ENCODE measurements around the gene PALM.

Gene PALM

DNA sequence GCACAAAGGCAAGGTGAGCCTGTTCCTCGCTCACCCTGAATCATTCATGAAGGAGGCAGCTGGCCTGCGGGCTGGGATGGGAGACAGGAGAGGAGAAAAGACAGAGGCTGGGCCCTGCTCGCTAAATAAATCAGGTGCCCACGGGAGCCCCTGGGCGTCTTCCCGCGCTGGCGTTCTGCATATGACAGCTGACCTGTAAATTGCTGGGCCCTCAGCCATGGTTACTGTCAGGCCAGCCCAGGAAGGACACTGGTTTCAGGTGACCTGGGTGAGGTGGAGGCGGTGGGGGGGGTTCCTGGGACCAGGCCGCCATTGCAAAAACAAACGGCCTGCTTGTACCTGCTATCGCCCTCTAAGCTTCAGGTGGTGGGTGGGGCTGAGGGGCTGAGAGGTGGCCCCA is 85.1 kb downstream of the PALM start:
- H3K4me1 ChIP-seq (ENCODE audit: low read length): peaks cover under 1% of the 10 kb centered on the region; the same call in 1 of the 2 replicates

DNA sequence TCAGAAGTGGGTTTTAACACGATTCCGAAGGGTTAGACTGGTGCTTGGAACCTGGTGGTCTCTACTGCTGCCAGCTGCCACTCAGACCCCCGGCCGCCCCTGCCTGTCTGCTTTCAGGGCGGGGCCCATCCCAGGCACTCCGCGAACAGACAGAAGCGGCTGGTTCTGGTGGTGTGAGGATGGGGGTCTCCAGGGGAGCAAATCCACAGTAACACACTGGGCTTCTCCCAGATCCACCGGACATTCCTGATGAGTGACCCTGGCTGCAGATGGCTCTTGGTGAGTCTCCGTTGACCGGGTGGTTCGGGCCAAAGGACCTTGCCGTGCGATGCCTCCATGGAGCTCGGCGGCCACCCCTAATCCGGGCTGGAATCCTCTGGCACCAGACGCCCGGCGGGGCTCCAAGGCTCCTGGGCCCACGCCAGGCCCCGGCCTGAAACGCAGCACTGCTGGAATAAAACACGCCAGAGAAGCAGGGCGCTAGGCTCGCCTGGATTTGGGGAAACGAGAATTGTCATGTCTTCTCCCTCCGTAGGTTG is 86.4 kb downstream of the PALM start:
- H3K4me1 ChIP-seq (ENCODE audit: low read length): peaks cover 9% of the 10 kb centered on the region
- no peaks in the 10 kb centered on the region for H3F3A ChIP-seq (ENCODE audit: insufficient read depth, low read length)
- H3K79me2 ChIP-seq (ENCODE audit: low read length): peaks cover 26% of the 10 kb centered on the region
- peaks cover 3% of the 10 kb centered on the region; the same call in 1 of the 2 replicates for H3K27me3 ChIP-seq (replicated peaks; ENCODE audit: insufficient read depth, low read length)
- H2AFZ ChIP-seq (ENCODE audit: low read length): no peak overlapping the region
- H3K9me2 ChIP-seq (replicated peaks; ENCODE audit: insufficient read depth, low read length): no peaks in the 10 kb centered on the region
- no peak for DNase-seq
- H3K27ac ChIP-seq (ENCODE audit: low read length): no peak overlapping the region
- TF ChIP-seq EZH2phosphoT487 (IDR thresholded peaks at IDR 0.05; ENCODE audit: low read length) (no peak), EZH2 (optimal IDR thresholded peaks at IDR 0.05; ENCODE audit: low read depth, low read length) (no peak), CTCF (IDR thresholded peaks at IDR 0.05; ENCODE audit: low read length) (no peak)
- H3K36me3 ChIP-seq (replicated peaks; ENCODE audit: insufficient read depth, low read length): peaks cover 8% of the 10 kb centered on the region
- no peaks in the 10 kb centered on the region for H3K9me3 ChIP-seq (replicated peaks; ENCODE audit: insufficient read depth, low read length)
- no peak overlapping the region for H3K4me3 ChIP-seq (ENCODE audit: low read length)
- H4K20me1 ChIP-seq (ENCODE audit: insufficient read depth, low read length): peaks cover 22% of the 10 kb centered on the region
- H3K9ac ChIP-seq (ENCODE audit: low read length): no peak overlapping the region
- H3K4me2 ChIP-seq (ENCODE audit: low read depth, low read length): no peak overlapping the region

More for the DNA sequence above, 85.1 kb downstream of the PALM start:
- no peak overlapping the region for H3K27ac ChIP-seq (ENCODE audit: low read length)
- no peak for DNase-seq
- H3K9me3 ChIP-seq (replicated peaks; ENCODE audit: insufficient read depth, low read length): no peaks in the 10 kb centered on the region
- H3K9ac ChIP-seq (ENCODE audit: low read length): no peak overlapping the region
- H3K9me2 ChIP-seq (replicated peaks; ENCODE audit: insufficient read depth, low read length): no peaks in the 10 kb centered on the region
- H3K36me3 ChIP-seq (replicated peaks; ENCODE audit: insufficient read depth, low read length): no peaks in the 10 kb centered on the region
- H3K4me2 ChIP-seq (ENCODE audit: low read depth, low read length): no peak overlapping the region
- peaks cover 15% of the 10 kb centered on the region for H3K27me3 ChIP-seq (replicated peaks; ENCODE audit: insufficient read depth, low read length)
- no peak for TF ChIP-seq EZH2 (optimal IDR thresholded peaks at IDR 0.05; ENCODE audit: low read depth, low read length)
- no peak for TF ChIP-seq EZH2phosphoT487 (IDR thresholded peaks at IDR 0.05; ENCODE audit: low read length)
- no peak for TF ChIP-seq CTCF (IDR thresholded peaks at IDR 0.05; ENCODE audit: low read length)
- no peaks in the 10 kb centered on the region for H3F3A ChIP-seq (ENCODE audit: insufficient read depth, low read length)
- H2AFZ ChIP-seq (ENCODE audit: low read length): no peak overlapping the region
- H3K79me2 ChIP-seq (ENCODE audit: low read length): peaks cover 13% of the 10 kb centered on the region
- no peak overlapping the region for H3K4me3 ChIP-seq (ENCODE audit: low read length)
- peaks cover 9% of the 10 kb centered on the region for H4K20me1 ChIP-seq (ENCODE audit: insufficient read depth, low read length)

- peak overlapping the region; percentile 80; the same call in 1 of the 2 replicates for H3K9ac ChIP-seq (ENCODE audit: low read length)
- no peaks in the 10 kb centered on the region for H3K9me3 ChIP-seq (replicated peaks; ENCODE audit: insufficient read depth, low read length)
- peaks cover 15% of the 10 kb centered on the region for H3K36me3 ChIP-seq (replicated peaks; ENCODE audit: insufficient read depth, low read length)
- peak overlapping the region; percentile 88 for H3K4me3 ChIP-seq (ENCODE audit: low read length)
- no peak overlapping the region for H3K27ac ChIP-seq (ENCODE audit: low read length)
- no peak for TF ChIP-seq EZH2 (optimal IDR thresholded peaks at IDR 0.05; ENCODE audit: low read depth, low read length)
- no peak for TF ChIP-seq CTCF (IDR thresholded peaks at IDR 0.05; ENCODE audit: low read length)
- TF ChIP-seq EZH2phosphoT487 (IDR thresholded peaks at IDR 0.05; ENCODE audit: low read length): no peak
- H3K27me3 ChIP-seq (replicated peaks; ENCODE audit: insufficient read depth, low read length): peaks cover 3% of the 10 kb centered on the region; the same call in 1 of the 2 replicates
- H3K4me1 ChIP-seq (ENCODE audit: low read length): peaks cover 9% of the 10 kb centered on the region
- H3F3A ChIP-seq (ENCODE audit: insufficient read depth, low read length): no peaks in the 10 kb centered on the region
- H2AFZ ChIP-seq (ENCODE audit: low read length): peak overlapping the region; percentile 99
- H3K9me2 ChIP-seq (replicated peaks; ENCODE audit: insufficient read depth, low read length): no peaks in the 10 kb centered on the region
- H3K79me2 ChIP-seq (ENCODE audit: low read length): peaks cover 34% of the 10 kb centered on the region
- peak overlapping the region; percentile 93 for H3K4me2 ChIP-seq (ENCODE audit: low read depth, low read length)
- H4K20me1 ChIP-seq (ENCODE audit: insufficient read depth, low read length): peaks cover 30% of the 10 kb centered on the region
- no peak for DNase-seq
These were observed 87.2 kb downstream of the PALM start for GRCh38 chr19:795691-796581.
